IMR-90 (cell line): ENCODE data around the gene RALGAPA2. TPM values are rescaled to one million over a fixed set of nuclear protein-coding genes. Genes with fewer than 3 reads are reported as not detected.

Experiments
- ATAC-seq: fragments of 200-7000 bp; cut with Tn5 transposase; 2 replicates; pipeline ENCODE4 v1.9.1; 2020; ENCODE audit warnings: low read depth, mild to moderate bottlenecking, moderate library complexity
- BruUV-seq: library from RNA; stranded (reverse); fragments of 400-500 nt; replicated peaks from 2 replicates; lab custom pipeline; 2021; lab: Mats Ljungman, UMichigan
- CTCF ChIA-PET: fragments of 300-600 bp; formaldehyde crosslinking; extraction: SDS; loops from one replicate; lab custom pipeline; 2021; ENCODE audit warnings: antibody characterized with exemption; lab: Yijun Ruan, JAX
- POLR2A ChIA-PET: fragments of 300-600 bp; sonication (Branson Sonifier 250); formaldehyde crosslinking; loops from one replicate; lab custom pipeline; 2022; ENCODE audit warnings: antibody characterized with exemption; ENCODE audit not compliant: unreplicated experiment; lab: Charles Lee
- DNase-seq: peaks from one replicate; pipeline ENCODE4 v3.0.0; 2013
- H2AFZ ChIP-seq: replicated peaks from 2 replicates; pipeline ENCODE3; 2013; ENCODE audit warnings: low read length, mild to moderate bottlenecking; ENCODE audit not compliant: poor library complexity
- H2AK5ac ChIP-seq: 2 replicates; pipeline ENCODE4 v1.6.1; 2013; ENCODE audit warnings: low read depth, low read length, inconsistent platforms
- H2AK9ac ChIP-seq: replicated peaks from 2 replicates; pipeline ENCODE3; 2013; ENCODE audit warnings: mild to moderate bottlenecking, low read depth, low read length, moderate library complexity; ENCODE audit not compliant: poor library complexity
- H2BK120ac ChIP-seq: 2 replicates; pipeline ENCODE4 v1.6.1; 2013; ENCODE audit warnings: low read depth, low read length, inconsistent platforms
- H2BK15ac ChIP-seq: 3 replicates; pipeline ENCODE4 v1.6.1; 2013; ENCODE audit warnings: low read depth, low read length, inconsistent platforms
- H2BK20ac ChIP-seq: 2 replicates; pipeline ENCODE4 v1.6.1; 2013; ENCODE audit warnings: low read depth, mild to moderate bottlenecking, inconsistent platforms, low read length, moderate library complexity
- H2BK5ac ChIP-seq: 2 replicates; pipeline ENCODE4 v1.6.1; 2013; ENCODE audit warnings: mild to moderate bottlenecking, low read depth, low read length, inconsistent platforms; ENCODE audit not compliant: poor library complexity, severe bottlenecking
- H3K14ac ChIP-seq: replicated peaks from 2 replicates; pipeline ENCODE4 v1.6.1; 2013; ENCODE audit warnings: low read depth, low read length, inconsistent platforms
- H3K18ac ChIP-seq: 2 replicates; pipeline ENCODE4 v1.6.1; 2013; ENCODE audit warnings: low read depth, low read length, control low read depth
- H3K23ac ChIP-seq: 2 replicates; pipeline ENCODE4 v1.6.1; 2013; ENCODE audit warnings: low read depth, low read length, inconsistent platforms
- H3K27ac ChIP-seq: 2 replicates; pipeline ENCODE4 v1.5.1; 2013; ENCODE audit warnings: mild to moderate bottlenecking, control low read depth, low read length; ENCODE audit not compliant: insufficient read depth
- H3K27me3 ChIP-seq: 2 replicates; pipeline ENCODE4 v1.6.1; 2013; ENCODE audit warnings: low read length; ENCODE audit not compliant: control insufficient read depth, insufficient read depth
- H3K36me3 ChIP-seq: 2 replicates; pipeline ENCODE4 v1.6.1; 2013; ENCODE audit warnings: low read length, mixed read lengths; ENCODE audit not compliant: control insufficient read depth, insufficient read depth
- H3K4ac ChIP-seq: 2 replicates; pipeline ENCODE4 v1.6.1; 2013; ENCODE audit warnings: low read depth, low read length, inconsistent platforms
- H3K4me1 ChIP-seq: 2 replicates; pipeline ENCODE4 v1.6.1; 2013; ENCODE audit warnings: low read length, mixed read lengths; ENCODE audit not compliant: control insufficient read depth, insufficient read depth
- H3K4me2 ChIP-seq: 2 replicates; pipeline ENCODE4 v1.6.1; 2013; ENCODE audit warnings: low read depth, mild to moderate bottlenecking, control low read depth, low read length, moderate library complexity
- H3K4me3 ChIP-seq: 2 replicates; pipeline ENCODE4 v1.5.1; 2013; ENCODE audit warnings: low read depth, mild to moderate bottlenecking, control low read depth, low read length, moderate library complexity; ENCODE audit not compliant: insufficient read depth
- H3K56ac ChIP-seq: 2 replicates; pipeline ENCODE4 v1.6.1; 2013; ENCODE audit warnings: low read length, inconsistent platforms; ENCODE audit not compliant: insufficient read depth; ENCODE audit errors: extremely low read depth
- H3K79me1 ChIP-seq, 2 experiments: 2 replicates each; pipeline ENCODE4 v1.6.1; 2013; ENCODE audit warnings: low read length in 2 of 2, inconsistent platforms in 1 of 2, low read depth in 1 of 2
- H3K9ac ChIP-seq: 2 replicates; pipeline ENCODE4 v1.6.1; 2013; ENCODE audit warnings: low read depth, low read length, control low read depth
- H3K9me1 ChIP-seq: 2 replicates; pipeline ENCODE4 v1.6.1; 2013; ENCODE audit warnings: low read length, inconsistent platforms; ENCODE audit not compliant: insufficient read depth
- H3K9me3 ChIP-seq: 2 replicates; pipeline ENCODE4 v1.6.1; 2013; ENCODE audit warnings: low read length; ENCODE audit not compliant: control insufficient read depth, insufficient read depth
- H4K20me1 ChIP-seq: 2 replicates; pipeline ENCODE4 v1.6.1; 2013; ENCODE audit warnings: low read length, inconsistent platforms; ENCODE audit not compliant: insufficient read depth
- H4K5ac ChIP-seq: 2 replicates; pipeline ENCODE4 v1.6.1; 2013; ENCODE audit warnings: mild to moderate bottlenecking, low read depth, low read length, control low read depth
- H4K8ac ChIP-seq, 2 experiments: 2 replicates each; pipeline ENCODE4 v1.6.1; 2013; ENCODE audit warnings: low read depth in 2 of 2, low read length in 2 of 2, control low read depth in 1 of 2, inconsistent platforms in 1 of 2
- H4K91ac ChIP-seq: 2 replicates; pipeline ENCODE4 v1.6.1; 2013; ENCODE audit warnings: low read depth, low read length, inconsistent platforms; ENCODE audit not compliant: insufficient read depth
- BHLHE40 ChIP-seq: fragments of 150-350 bp; IDR thresholded peaks from 2 replicates; pipeline ENCODE4 v1.6.1; 2016; ENCODE audit warnings: mild to moderate bottlenecking, low read depth, low read length
- CHD1 ChIP-seq: IDR thresholded peaks from 2 replicates; pipeline ENCODE4 v1.6.1; 2012; ENCODE audit warnings: low read depth, low read length, improper control_type of control experiment
- MAFK ChIP-seq: IDR thresholded peaks from 2 replicates; pipeline ENCODE4 v1.6.1; 2012; ENCODE audit warnings: low read depth, low read length, improper control_type of control experiment
- NFE2L2 ChIP-seq: fragments of 150-350 bp; IDR thresholded peaks from 2 replicates; pipeline ENCODE4 v1.6.1; 2016; ENCODE audit warnings: low read depth, mild to moderate bottlenecking, low read length
- POLR2A ChIP-seq: IDR thresholded peaks from 2 replicates; pipeline ENCODE4 v1.6.1; 2012; ENCODE audit warnings: mild to moderate bottlenecking, low read depth, low read length
- RCOR1 ChIP-seq: IDR thresholded peaks from 2 replicates; pipeline ENCODE4 v1.6.1; 2012; ENCODE audit warnings: mild to moderate bottlenecking, low read length, improper control_type of control experiment; ENCODE audit not compliant: insufficient replicate concordance
- RFX5 ChIP-seq: IDR thresholded peaks from 2 replicates; pipeline ENCODE4 v1.8.0; 2012; ENCODE audit warnings: low read depth, mild to moderate bottlenecking, low read length, moderate library complexity
- SMC3 ChIP-seq: fragments of 150-350 bp; IDR thresholded peaks from 2 replicates; pipeline ENCODE4 v1.6.1; 2016; ENCODE audit warnings: low read depth, mild to moderate bottlenecking, antibody characterized with exemption, low read length, moderate library complexity
- WGBS, 2 experiments: methylation state at CpG; one replicate each; pipeline versions ENCODE4 v1.1.5 to v1.1.7; 2013; ENCODE audit warnings: missing lambda C conversion rate in 2 of 2; ENCODE audit not compliant: insufficient read length in 1 of 2; ENCODE audit errors: extremely low coverage in 2 of 2; 5-methylcytosine and 5-hydroxymethylcytosine counted together
- dilution Hi-C: fragments of 300-500 bp; cut with HindIII; formaldehyde crosslinking; loops from one replicate; pipeline ENCODE4 v1.14.3; 2018; ENCODE audit warnings: low sequenced_read_pairs; ENCODE audit not compliant: unreplicated experiment
- in situ Hi-C: fragments of 300-500 bp; cut with MboI; formaldehyde crosslinking; loops from 3 replicates; pipeline ENCODE4 v1.14.3; 2019; ENCODE audit warnings: low sequenced_read_pairs, inconsistent platforms, mixed read lengths
- intact Hi-C: fragments of 100-400 bp; cut with micrococcal nuclease; formaldehyde crosslinking; loops from 2 replicates; pipeline ENCODE4 v1.10.0; 2022
- polyA plus RNA-seq, 3 experiments: library from polyadenylated mRNA; depleted of rRNA; stranded (reverse); fragments of >200 nt; gene quantifications; 2 replicates each; pipeline ENCODE4 v1.2.3, GENCODE V29; 2012; ENCODE audit warnings: low replicate concordance in 1 of 3
- total RNA-seq: library from RNA; depleted of rRNA; stranded (reverse); fragments of >200 nt; gene quantifications from 2 replicates; pipeline ENCODE4 v1.2.3, GENCODE V29; 2012
- TF ChIP-seq, protein P1 (sequence below): fragments of 150-350 bp; IDR thresholded peaks from 2 replicates; pipeline ENCODE4 v1.6.1; 2017; ENCODE audit warnings: mild to moderate bottlenecking, antibody characterized with exemption, low read length, low read depth

The RALGAPA2 gene
- total and polyA plus RNA-seq, 2 of the 4 experiments (the other 2 are of a cell fraction), result 1.3 to 3.9 TPM

- intact Hi-C loops (no loop called here), dilution Hi-C loops (no loop called here), in situ Hi-C loops (no loop called here)
- Histone ChIP-seq H3K18ac (no peak overlapping the region), H4K20me1 (no peaks in the 10 kb centered on the region), H2BK15ac (no peak overlapping the region), H2AK5ac (no peak overlapping the region), H4K91ac (no peak overlapping the region), H3K4me1 (no peaks in the 10 kb centered on the region), H3K4me2 (no peak overlapping the region), H3K27me3 (no peaks in the 10 kb centered on the region), H2BK5ac (no peak overlapping the region), H3K79me1 (no peaks in the 10 kb centered on the region), H3K9ac (no peak overlapping the region), H4K8ac (no peak overlapping the region), H3K36me3 (no peaks in the 10 kb centered on the region), H3K4me3 (no peak overlapping the region), H3K9me1 (no peaks in the 10 kb centered on the region), H3K4ac (no peak overlapping the region), H4K5ac (no peak overlapping the region), H3K56ac (no peak overlapping the region), H2AK9ac (no peak overlapping the region), H3K14ac (no peak overlapping the region), H3K9me3 (no peaks in the 10 kb centered on the region), H2BK120ac (no peak overlapping the region), H2AFZ (no peak overlapping the region), H3K27ac (no peak overlapping the region), H2BK20ac (no peak overlapping the region), H3K23ac (no peak overlapping the region)
- 83% methylated on average over 3 of the region's 3 CpGs; no CpG with 5 or more reads in 1 of the 2 experiments for WGBS, 2 experiments
- CTCF ChIA-PET, result interaction anchor here (0.6 kb wide), 1 partner anchor 17 kb away, joined by 3 read pairs; no protein-coding TSS in a partner anchor
- DNase-seq, result no peak
- BruUV-seq, result no TSS peak
- ATAC-seq, result no peak
- POLR2A ChIA-PET, result no interaction called here
- no peak for TF ChIP-seq MAFK
- TF ChIP-seq RFX5, result no peak
- no peak for TF ChIP-seq RCOR1
- no peak for TF ChIP-seq SMC3
- TF ChIP-seq, protein P1, sequence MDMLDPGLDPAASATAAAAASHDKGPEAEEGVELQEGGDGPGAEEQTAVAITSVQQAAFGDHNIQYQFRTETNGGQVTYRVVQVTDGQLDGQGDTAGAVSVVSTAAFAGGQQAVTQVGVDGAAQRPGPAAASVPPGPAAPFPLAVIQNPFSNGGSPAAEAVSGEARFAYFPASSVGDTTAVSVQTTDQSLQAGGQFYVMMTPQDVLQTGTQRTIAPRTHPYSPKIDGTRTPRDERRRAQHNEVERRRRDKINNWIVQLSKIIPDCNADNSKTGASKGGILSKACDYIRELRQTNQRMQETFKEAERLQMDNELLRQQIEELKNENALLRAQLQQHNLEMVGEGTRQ, result no peak
- no peak for TF ChIP-seq POLR2A
- TF ChIP-seq CHD1, result no peak
- TF ChIP-seq BHLHE40, result no peak
- TF ChIP-seq NFE2L2, result no peak
Measured at GRCh38 chr20:20679316-20679715, 33.1 kb downstream of the RALGAPA2 start.
